ENCODE data around the gene SLX4IP. TPM values are rescaled to one million over a fixed set of nuclear protein-coding genes. Genes with fewer than 3 reads are reported as not detected.

Gene SLX4IP
- total RNA-seq, 4 donors from 2014 or later: 4.8 to 7.2 (median 5.7) TPM

DNA sequence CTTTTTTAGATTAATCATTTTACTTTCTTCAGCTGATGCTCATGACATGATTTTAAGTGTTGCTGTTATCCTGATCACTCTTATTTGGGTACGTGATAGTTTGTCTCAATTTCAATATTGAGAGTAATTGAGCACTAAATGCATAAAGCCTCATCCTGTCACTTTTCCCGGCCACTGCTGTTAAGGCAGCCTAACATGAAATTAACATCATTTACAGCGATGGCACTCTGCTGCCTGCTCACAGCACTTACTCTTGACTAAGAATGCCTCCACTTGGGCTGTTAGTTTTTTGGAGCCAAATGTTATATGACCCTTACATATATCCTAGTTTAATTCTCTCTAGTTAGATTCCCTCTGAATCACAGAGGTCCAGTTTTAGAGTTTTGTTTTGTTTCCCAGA lies 107.3 kb downstream of the SLX4IP start:
- peaks cover 18% of the 10 kb centered on the region for H3K4me1 ChIP-seq
- TF ChIP-seq, protein P1, sequence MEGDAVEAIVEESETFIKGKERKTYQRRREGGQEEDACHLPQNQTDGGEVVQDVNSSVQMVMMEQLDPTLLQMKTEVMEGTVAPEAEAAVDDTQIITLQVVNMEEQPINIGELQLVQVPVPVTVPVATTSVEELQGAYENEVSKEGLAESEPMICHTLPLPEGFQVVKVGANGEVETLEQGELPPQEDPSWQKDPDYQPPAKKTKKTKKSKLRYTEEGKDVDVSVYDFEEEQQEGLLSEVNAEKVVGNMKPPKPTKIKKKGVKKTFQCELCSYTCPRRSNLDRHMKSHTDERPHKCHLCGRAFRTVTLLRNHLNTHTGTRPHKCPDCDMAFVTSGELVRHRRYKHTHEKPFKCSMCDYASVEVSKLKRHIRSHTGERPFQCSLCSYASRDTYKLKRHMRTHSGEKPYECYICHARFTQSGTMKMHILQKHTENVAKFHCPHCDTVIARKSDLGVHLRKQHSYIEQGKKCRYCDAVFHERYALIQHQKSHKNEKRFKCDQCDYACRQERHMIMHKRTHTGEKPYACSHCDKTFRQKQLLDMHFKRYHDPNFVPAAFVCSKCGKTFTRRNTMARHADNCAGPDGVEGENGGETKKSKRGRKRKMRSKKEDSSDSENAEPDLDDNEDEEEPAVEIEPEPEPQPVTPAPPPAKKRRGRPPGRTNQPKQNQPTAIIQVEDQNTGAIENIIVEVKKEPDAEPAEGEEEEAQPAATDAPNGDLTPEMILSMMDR (IDR thresholded peaks at IDR 0.05): no peak
- TF ChIP-seq EP300 (IDR thresholded peaks at IDR 0.05): no peak
- no peak for TF ChIP-seq POLR2AphosphoS5 (IDR thresholded peaks at IDR 0.05)
- TF ChIP-seq POLR2A (IDR thresholded peaks at IDR 0.05): no peak

DNA sequence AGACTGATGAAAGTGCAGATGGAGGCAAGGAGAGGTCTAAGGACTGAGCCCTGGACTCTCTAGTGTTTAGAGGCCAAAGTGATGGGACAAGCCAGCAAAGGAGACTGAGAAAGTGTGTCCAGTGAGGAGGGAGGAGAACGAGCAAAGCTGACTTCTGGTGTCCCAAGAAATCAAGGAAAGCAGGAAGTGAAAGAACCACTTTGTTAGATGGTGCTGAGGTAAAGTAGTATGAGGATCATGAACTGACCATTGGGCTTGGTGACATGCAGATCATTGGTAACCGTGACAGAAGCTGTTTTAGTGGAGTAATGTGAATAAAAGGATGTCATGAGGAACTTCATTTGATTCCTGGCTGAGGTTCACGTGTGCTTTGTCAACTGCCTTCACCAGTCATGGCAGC lies 108.4 kb downstream of the SLX4IP start:
- TF ChIP-seq, protein P1 (IDR thresholded peaks at IDR 0.05): no peak
- TF ChIP-seq POLR2AphosphoS5 (IDR thresholded peaks at IDR 0.05): no peak
- TF ChIP-seq EP300 (IDR thresholded peaks at IDR 0.05): no peak
- no peak for TF ChIP-seq POLR2A (IDR thresholded peaks at IDR 0.05)
- Histone ChIP-seq H3K36me3 (no peaks in the 10 kb centered on the region), H3K4me1 (peaks cover 18% of the 10 kb centered on the region), H3K4me3 (no peak overlapping the region), H3K9me3 (no peaks in the 10 kb centered on the region), H3K27ac (no peak overlapping the region), H3K27me3 (no peaks in the 10 kb centered on the region)
- 86% methylated on average over 3 of the region's 3 CpGs for WGBS
- DNase-seq (ENCODE audit: low spot score in 2 of 2): no peak

More for the DNA sequence above, 107.3 kb downstream of the SLX4IP start:
- H3K4me3 ChIP-seq: no peak overlapping the region
- DNase-seq (ENCODE audit: low spot score in 2 of 2): no peak
- H3K27ac ChIP-seq: no peak overlapping the region
- H3K27me3 ChIP-seq: no peaks in the 10 kb centered on the region
- 96% methylated on average over 3 of the region's 3 CpGs for WGBS
- H3K9me3 ChIP-seq: no peaks in the 10 kb centered on the region
- H3K36me3 ChIP-seq: no peaks in the 10 kb centered on the region

DNA sequence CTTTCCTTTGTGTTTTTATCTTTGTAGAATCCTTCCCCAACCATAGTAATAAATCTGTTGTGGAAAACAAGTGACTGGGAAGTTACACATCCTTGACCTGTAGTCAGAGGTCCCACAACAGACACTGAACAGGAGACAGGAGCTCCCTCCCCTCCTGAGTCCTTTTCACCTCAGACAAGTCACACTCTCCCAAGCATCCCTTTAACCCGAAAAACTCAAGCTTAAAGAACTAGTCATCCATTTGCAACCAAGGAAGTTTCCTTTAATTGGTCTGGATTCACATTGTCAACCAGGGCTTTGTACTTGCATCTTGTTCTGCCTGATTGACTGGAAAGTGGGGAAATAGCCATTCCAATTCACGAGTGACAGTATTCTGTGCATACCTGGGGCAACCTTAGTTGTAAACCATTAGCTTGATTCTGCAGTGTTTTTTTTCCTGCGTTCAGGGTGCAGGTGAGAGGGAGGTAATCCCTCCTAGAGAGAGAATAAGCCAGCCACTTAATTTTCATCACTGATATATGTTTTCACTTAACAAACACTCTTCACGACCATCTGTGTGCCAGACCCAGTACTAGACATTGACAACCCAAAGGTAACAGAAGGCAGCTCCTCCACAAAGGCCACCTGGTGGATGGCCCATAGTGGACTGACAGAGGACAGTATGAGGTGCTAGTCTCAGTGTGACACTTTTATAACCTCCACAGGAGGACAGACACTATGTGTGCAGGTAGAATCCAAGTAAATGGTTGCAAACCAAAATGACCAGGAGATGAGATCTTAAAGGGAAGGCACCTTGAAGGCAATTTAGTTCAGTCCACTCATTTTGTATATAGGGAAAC lies 112.4 kb downstream of the SLX4IP start:
- no peak for DNase-seq (ENCODE audit: low spot score in 2 of 2)
- H3K4me1 ChIP-seq: peaks cover 14% of the 10 kb centered on the region
- no peak overlapping the region for H3K27ac ChIP-seq
- WGBS: 90% methylated on average over 4 of the region's 4 CpGs
- H3K36me3 ChIP-seq: no peaks in the 10 kb centered on the region
- TF ChIP-seq, protein P1 (IDR thresholded peaks at IDR 0.05): no peak
- no peak for TF ChIP-seq EP300 (IDR thresholded peaks at IDR 0.05)
- H3K4me3 ChIP-seq: no peak overlapping the region
- no peaks in the 10 kb centered on the region for H3K9me3 ChIP-seq
- no peaks in the 10 kb centered on the region for H3K27me3 ChIP-seq

DNA sequence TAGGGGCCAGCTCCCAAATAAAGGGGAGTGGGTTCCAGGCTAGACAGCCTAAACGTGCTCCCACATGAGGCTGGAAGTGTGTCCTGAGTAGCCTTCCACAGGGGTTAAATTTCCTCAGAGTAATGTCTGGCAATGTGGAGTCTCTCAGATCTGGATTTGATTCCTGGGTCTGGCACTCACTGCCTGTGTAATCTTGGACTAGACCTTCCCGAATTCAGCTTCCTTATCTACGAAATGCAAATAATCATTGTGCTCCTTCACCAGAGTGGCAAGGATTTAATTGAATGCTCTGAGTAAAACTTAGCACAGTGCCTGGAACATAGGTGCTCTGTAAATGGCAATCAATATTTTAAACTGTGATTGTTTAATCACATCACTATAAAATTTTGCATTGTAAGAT lies 114.4 kb downstream of the SLX4IP start:
- Histone ChIP-seq H3K36me3 (no peaks in the 10 kb centered on the region), H3K4me1 (peaks cover 19% of the 10 kb centered on the region), H3K27me3 (no peaks in the 10 kb centered on the region), H3K9me3 (no peaks in the 10 kb centered on the region), H3K27ac (no peak overlapping the region), H3K4me3 (no peak overlapping the region)
- WGBS: 42% methylated on average over 2 of the region's 3 CpGs
- no peak for TF ChIP-seq EP300 (IDR thresholded peaks at IDR 0.05)
- no peak for TF ChIP-seq POLR2A (IDR thresholded peaks at IDR 0.05)
- TF ChIP-seq, protein P1 (IDR thresholded peaks at IDR 0.05): no peak
- no peak for TF ChIP-seq POLR2AphosphoS5 (IDR thresholded peaks at IDR 0.05)
- DNase-seq (ENCODE audit: low spot score in 2 of 2): no peak

DNA sequence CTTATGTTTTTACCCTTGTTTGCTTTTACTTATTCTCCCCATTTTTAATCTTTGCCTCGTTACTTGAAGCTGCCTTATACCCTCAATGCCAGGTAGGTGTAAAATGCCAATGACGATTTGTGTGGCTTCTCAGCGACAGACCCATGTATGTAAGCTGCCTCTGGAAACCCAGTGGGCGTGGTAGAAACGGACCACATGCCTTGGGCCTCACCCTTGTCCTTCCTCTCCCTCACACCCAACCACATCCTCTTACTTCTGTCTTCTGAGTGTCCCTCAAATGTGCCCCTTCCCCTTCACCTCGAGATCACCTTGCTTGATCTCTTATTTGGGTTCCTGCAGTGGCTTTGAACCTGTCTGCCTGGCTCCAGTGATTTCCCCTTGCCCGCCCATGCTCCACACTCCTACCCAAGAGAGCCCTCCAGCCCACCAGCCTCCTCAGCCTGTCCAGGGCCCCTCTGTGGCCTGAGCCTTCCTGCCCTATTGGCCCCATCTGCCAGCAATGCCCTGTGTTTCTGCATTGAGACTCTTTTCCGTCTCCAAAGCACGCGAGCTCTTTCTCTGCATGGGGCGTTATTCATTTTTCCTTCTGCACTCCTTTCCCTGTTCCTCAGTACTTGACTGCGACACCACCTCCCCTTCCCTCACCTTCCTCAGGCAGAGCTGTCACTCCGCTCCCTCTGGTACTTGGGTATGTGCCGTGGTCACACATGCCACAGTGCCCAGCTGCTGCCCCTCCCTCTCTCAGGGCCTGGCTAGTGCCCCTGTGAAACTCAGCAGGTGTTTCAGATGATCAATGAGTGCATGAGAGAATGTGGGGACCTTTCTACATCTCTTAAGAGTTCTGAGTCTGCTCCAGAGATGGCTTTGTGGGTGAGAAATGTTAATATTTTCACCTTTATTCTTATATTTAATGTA lies 115.4 kb downstream of the SLX4IP start:
- TF ChIP-seq, protein P1 (IDR thresholded peaks at IDR 0.05): no peak
- TF ChIP-seq POLR2AphosphoS5 (IDR thresholded peaks at IDR 0.05): no peak
- no peak for TF ChIP-seq POLR2A (IDR thresholded peaks at IDR 0.05)
- no peak for TF ChIP-seq EP300 (IDR thresholded peaks at IDR 0.05)
- Histone ChIP-seq H3K27me3 (no peaks in the 10 kb centered on the region), H3K4me3 (no peak overlapping the region), H3K9me3 (no peaks in the 10 kb centered on the region), H3K36me3 (no peaks in the 10 kb centered on the region), H3K4me1 (peaks cover 19% of the 10 kb centered on the region), H3K27ac (no peak overlapping the region)
- WGBS: 85% methylated on average over 14 of the region's 14 CpGs
- DNase-seq (ENCODE audit: low spot score in 2 of 2): no peak
